IMR-90 (cell line): ENCODE results near the gene VKORC1L1. TPM values are rescaled to one million over a fixed set of nuclear protein-coding genes. Genes with fewer than 3 reads are reported as not detected.

Experiments used
- ATAC-seq: fragments of 200-7000 bp; cut with Tn5 transposase; 2 replicates; pipeline ENCODE4 v1.9.1; 2020; ENCODE audit warnings: low read depth, mild to moderate bottlenecking, moderate library complexity
- BruUV-seq: library from RNA; stranded (reverse); fragments of 400-500 nt; replicated peaks from 2 replicates; lab custom pipeline; 2021; lab: Mats Ljungman, UMichigan
- CTCF ChIA-PET: fragments of 300-600 bp; formaldehyde crosslinking; extraction: SDS; loops from one replicate; lab custom pipeline; 2021; ENCODE audit warnings: antibody characterized with exemption; lab: Yijun Ruan, JAX
- POLR2A ChIA-PET: fragments of 300-600 bp; sonication (Branson Sonifier 250); formaldehyde crosslinking; loops from one replicate; lab custom pipeline; 2022; ENCODE audit warnings: antibody characterized with exemption; ENCODE audit not compliant: unreplicated experiment; lab: Charles Lee
- DNase-seq: peaks from one replicate; pipeline ENCODE4 v3.0.0; 2013
- H2AFZ ChIP-seq: replicated peaks from 2 replicates; pipeline ENCODE3; 2013; ENCODE audit warnings: low read length, mild to moderate bottlenecking; ENCODE audit not compliant: poor library complexity
- H2AK5ac ChIP-seq: 2 replicates; pipeline ENCODE4 v1.6.1; 2013; ENCODE audit warnings: low read depth, low read length, inconsistent platforms
- H2AK9ac ChIP-seq: replicated peaks from 2 replicates; pipeline ENCODE3; 2013; ENCODE audit warnings: mild to moderate bottlenecking, low read depth, low read length, moderate library complexity; ENCODE audit not compliant: poor library complexity
- H2BK120ac ChIP-seq: 2 replicates; pipeline ENCODE4 v1.6.1; 2013; ENCODE audit warnings: low read depth, low read length, inconsistent platforms
- H2BK15ac ChIP-seq: 3 replicates; pipeline ENCODE4 v1.6.1; 2013; ENCODE audit warnings: low read depth, low read length, inconsistent platforms
- H2BK20ac ChIP-seq: 2 replicates; pipeline ENCODE4 v1.6.1; 2013; ENCODE audit warnings: low read depth, mild to moderate bottlenecking, inconsistent platforms, low read length, moderate library complexity
- H2BK5ac ChIP-seq: 2 replicates; pipeline ENCODE4 v1.6.1; 2013; ENCODE audit warnings: mild to moderate bottlenecking, low read depth, low read length, inconsistent platforms; ENCODE audit not compliant: poor library complexity, severe bottlenecking
- H3K14ac ChIP-seq: replicated peaks from 2 replicates; pipeline ENCODE4 v1.6.1; 2013; ENCODE audit warnings: low read depth, low read length, inconsistent platforms
- H3K18ac ChIP-seq: 2 replicates; pipeline ENCODE4 v1.6.1; 2013; ENCODE audit warnings: low read depth, low read length, control low read depth
- H3K23ac ChIP-seq: 2 replicates; pipeline ENCODE4 v1.6.1; 2013; ENCODE audit warnings: low read depth, low read length, inconsistent platforms
- H3K27ac ChIP-seq: 2 replicates; pipeline ENCODE4 v1.5.1; 2013; ENCODE audit warnings: mild to moderate bottlenecking, control low read depth, low read length; ENCODE audit not compliant: insufficient read depth
- H3K27me3 ChIP-seq: 2 replicates; pipeline ENCODE4 v1.6.1; 2013; ENCODE audit warnings: low read length; ENCODE audit not compliant: control insufficient read depth, insufficient read depth
- H3K36me3 ChIP-seq: 2 replicates; pipeline ENCODE4 v1.6.1; 2013; ENCODE audit warnings: low read length, mixed read lengths; ENCODE audit not compliant: control insufficient read depth, insufficient read depth
- H3K4ac ChIP-seq: 2 replicates; pipeline ENCODE4 v1.6.1; 2013; ENCODE audit warnings: low read depth, low read length, inconsistent platforms
- H3K4me1 ChIP-seq: 2 replicates; pipeline ENCODE4 v1.6.1; 2013; ENCODE audit warnings: low read length, mixed read lengths; ENCODE audit not compliant: control insufficient read depth, insufficient read depth
- H3K4me2 ChIP-seq: 2 replicates; pipeline ENCODE4 v1.6.1; 2013; ENCODE audit warnings: low read depth, mild to moderate bottlenecking, control low read depth, low read length, moderate library complexity
- H3K4me3 ChIP-seq: 2 replicates; pipeline ENCODE4 v1.5.1; 2013; ENCODE audit warnings: low read depth, mild to moderate bottlenecking, control low read depth, low read length, moderate library complexity; ENCODE audit not compliant: insufficient read depth
- H3K56ac ChIP-seq: 2 replicates; pipeline ENCODE4 v1.6.1; 2013; ENCODE audit warnings: low read length, inconsistent platforms; ENCODE audit not compliant: insufficient read depth; ENCODE audit errors: extremely low read depth
- H3K79me1 ChIP-seq, 2 experiments: 2 replicates each; pipeline ENCODE4 v1.6.1; 2013; ENCODE audit warnings: low read length in 2 of 2, inconsistent platforms in 1 of 2, low read depth in 1 of 2
- H3K9ac ChIP-seq: 2 replicates; pipeline ENCODE4 v1.6.1; 2013; ENCODE audit warnings: low read depth, low read length, control low read depth
- H3K9me1 ChIP-seq: 2 replicates; pipeline ENCODE4 v1.6.1; 2013; ENCODE audit warnings: low read length, inconsistent platforms; ENCODE audit not compliant: insufficient read depth
- H3K9me3 ChIP-seq: 2 replicates; pipeline ENCODE4 v1.6.1; 2013; ENCODE audit warnings: low read length; ENCODE audit not compliant: control insufficient read depth, insufficient read depth
- H4K20me1 ChIP-seq: 2 replicates; pipeline ENCODE4 v1.6.1; 2013; ENCODE audit warnings: low read length, inconsistent platforms; ENCODE audit not compliant: insufficient read depth
- H4K5ac ChIP-seq: 2 replicates; pipeline ENCODE4 v1.6.1; 2013; ENCODE audit warnings: mild to moderate bottlenecking, low read depth, low read length, control low read depth
- H4K8ac ChIP-seq, 2 experiments: 2 replicates each; pipeline ENCODE4 v1.6.1; 2013; ENCODE audit warnings: low read depth in 2 of 2, low read length in 2 of 2, control low read depth in 1 of 2, inconsistent platforms in 1 of 2
- H4K91ac ChIP-seq: 2 replicates; pipeline ENCODE4 v1.6.1; 2013; ENCODE audit warnings: low read depth, low read length, inconsistent platforms; ENCODE audit not compliant: insufficient read depth
- BHLHE40 ChIP-seq: fragments of 150-350 bp; IDR thresholded peaks from 2 replicates; pipeline ENCODE4 v1.6.1; 2016; ENCODE audit warnings: mild to moderate bottlenecking, low read depth, low read length
- CEBPB ChIP-seq: IDR thresholded peaks from 2 replicates; pipeline ENCODE4 v1.6.1; 2012; ENCODE audit warnings: low read depth, low read length, improper control_type of control experiment
- CTCF ChIP-seq: conservative IDR thresholded peaks from 2 replicates; pipeline ENCODE4 v1.5.1; 2012; ENCODE audit warnings: mild to moderate bottlenecking, low read depth, low read length, improper control_type of control experiment
- ELK1 ChIP-seq: fragments of 150-350 bp; IDR thresholded peaks from 2 replicates; pipeline ENCODE4 v1.6.1; 2016; ENCODE audit warnings: low read depth, mild to moderate bottlenecking, low read length, moderate library complexity, borderline replicate concordance
- MAZ ChIP-seq: IDR thresholded peaks from 2 replicates; pipeline ENCODE4 v1.6.1; 2012; ENCODE audit warnings: low read depth, mild to moderate bottlenecking, low read length, improper control_type of control experiment, moderate library complexity, borderline replicate concordance
- MXI1 ChIP-seq: IDR thresholded peaks from 2 replicates; pipeline ENCODE4 v1.6.1; 2012; ENCODE audit warnings: low read depth, mild to moderate bottlenecking, low read length, moderate library complexity, borderline replicate concordance
- POLR2A ChIP-seq: IDR thresholded peaks from 2 replicates; pipeline ENCODE4 v1.6.1; 2012; ENCODE audit warnings: mild to moderate bottlenecking, low read depth, low read length
- RFX5 ChIP-seq: IDR thresholded peaks from 2 replicates; pipeline ENCODE4 v1.8.0; 2012; ENCODE audit warnings: low read depth, mild to moderate bottlenecking, low read length, moderate library complexity
- USF2 ChIP-seq: fragments of 150-350 bp; IDR thresholded peaks from 2 replicates; pipeline ENCODE4 v1.6.1; 2017; ENCODE audit warnings: mild to moderate bottlenecking, antibody characterized with exemption, low read length, low read depth
- WGBS, 2 experiments: methylation state at CpG; one replicate each; pipeline versions ENCODE4 v1.1.5 to v1.1.7; 2013; ENCODE audit warnings: missing lambda C conversion rate in 2 of 2; ENCODE audit not compliant: insufficient read length in 1 of 2; ENCODE audit errors: extremely low coverage in 2 of 2; 5-methylcytosine and 5-hydroxymethylcytosine counted together
- dilution Hi-C: fragments of 300-500 bp; cut with HindIII; formaldehyde crosslinking; loops from one replicate; pipeline ENCODE4 v1.14.3; 2018; ENCODE audit warnings: low sequenced_read_pairs; ENCODE audit not compliant: unreplicated experiment
- in situ Hi-C: fragments of 300-500 bp; cut with MboI; formaldehyde crosslinking; loops from 3 replicates; pipeline ENCODE4 v1.14.3; 2019; ENCODE audit warnings: low sequenced_read_pairs, inconsistent platforms, mixed read lengths
- intact Hi-C: fragments of 100-400 bp; cut with micrococcal nuclease; formaldehyde crosslinking; loops from 2 replicates; pipeline ENCODE4 v1.10.0; 2022
- polyA plus RNA-seq, 3 experiments: library from polyadenylated mRNA; depleted of rRNA; stranded (reverse); fragments of >200 nt; gene quantifications; 2 replicates each; pipeline ENCODE4 v1.2.3, GENCODE V29; 2012; ENCODE audit warnings: low replicate concordance in 1 of 3
- total RNA-seq: library from RNA; depleted of rRNA; stranded (reverse); fragments of >200 nt; gene quantifications from 2 replicates; pipeline ENCODE4 v1.2.3, GENCODE V29; 2012

VKORC1L1 gene
- total and polyA plus RNA-seq, 2 of the 4 experiments (the other 2 are of a cell fraction) = 12.5 to 14.5 TPM

- intact Hi-C loops (no loop called here), dilution Hi-C loops (no loop called here), in situ Hi-C loops (loop anchor here (25.0 kb wide), 1 partner anchor 217 kb away; no protein-coding TSS in a partner anchor)
- Histone ChIP-seq H2AK5ac (no peak overlapping the region), H2BK5ac (no peak overlapping the region), H4K8ac (no peak overlapping the region), H3K56ac (no peak overlapping the region), H3K9me1 (0 out of 2 replicates have a peak, but pooled peaks cover 3% of the 10 kb centered on the region), H3K4ac (no peak overlapping the region), H3K18ac (no peak overlapping the region), H3K4me1 (no peaks in the 10 kb centered on the region), H3K9ac (no peak overlapping the region), H3K14ac (no peak overlapping the region), H2BK20ac (no peak overlapping the region), H2AK9ac (no peak overlapping the region), H4K20me1 (no peaks in the 10 kb centered on the region; the same call in 1 of the 2 replicates), H3K4me3 (no peak overlapping the region), H2BK15ac (no peak overlapping the region), H3K23ac (no peak overlapping the region), H3K36me3 (peaks cover 13% of the 10 kb centered on the region), H3K27ac (no peak overlapping the region), H3K27me3 (no peaks in the 10 kb centered on the region), H3K4me2 (no peak overlapping the region), H4K91ac (no peak overlapping the region), H2AFZ (no peak overlapping the region), H3K9me3 (no peaks in the 10 kb centered on the region), H2BK120ac (no peak overlapping the region), H3K79me1 (peaks cover 15 to 19% of the 10 kb centered on the region in 2 experiments), H4K5ac (no peak overlapping the region)
- ATAC-seq (no peak), DNase-seq (no peak)
- 100% methylated on average over 5 of the region's 15 CpGs; no CpG with 5 or more reads in 1 of the 2 experiments for WGBS, 2 experiments
- POLR2A ChIA-PET = no interaction called here
- CTCF ChIA-PET = no interaction called here
- BruUV-seq = no TSS peak
- TF ChIP-seq CTCF (no peak), POLR2A (no peak), RFX5 (no peak), MXI1 (no peak), USF2 (no peak), ELK1 (no peak), MAZ (no peak), BHLHE40 (no peak), CEBPB (no peak)
Measured at GRCh38 chr7:65953890-65954450, 81.1 kb downstream of the VKORC1L1 start.
